Mammary epithelial cell (primary cell): ENCODE data around the gene PLCG2.

Source experiments
- CTCF ChIP-seq, 2 donors: IDR thresholded peaks in 1 of 2; conservative IDR thresholded peaks in 1 of 2; 2 replicates each; pipeline ENCODE4 v1.5.1; 2011 to 2012; ENCODE audit warnings: inconsistent platforms in 2 of 2, low read length in 2 of 2, mild to moderate bottlenecking in 2 of 2, control low read depth in 1 of 2, low read depth in 1 of 2; ENCODE audit not compliant: insufficient read depth in 1 of 2; ENCODE audit errors: extremely low read depth in 1 of 2
- EZH2 ChIP-seq: IDR thresholded peaks from 2 replicates; pipeline ENCODE4 v1.6.1; 2012; ENCODE audit warnings: low read length, inconsistent platforms, borderline replicate concordance

GRCh38 chr16:81863630-81864352 is 84.7 kb downstream of the PLCG2 start:
- TF ChIP-seq CTCF (conservative IDR thresholded peaks at IDR 0.05 in 1 of 2, IDR thresholded peaks at IDR 0.05 in 1 of 2; ENCODE audit: extremely low read depth in 1 of 2, insufficient read depth in 1 of 2, low read depth in 1 of 2, low read length in 2 of 2) (no peak), EZH2 (no peak)
